Breast epithelium (tissue), 4 donors: ENCODE measurements around the gene GABARAP. TPM values are rescaled to one million over a fixed set of nuclear protein-coding genes. Genes with fewer than 3 reads are reported as not detected.
A peak's percentile ranks its signal among the peaks of the same experiment; 100 is the strongest.

Experiments
- DNase-seq, 2 donors: peaks; one replicate each; pipeline ENCODE4 v3.0.0-alpha.2; 2019; ENCODE audit warnings: low spot score in 2 of 2
- H3K27ac ChIP-seq, 2 donors: fragments of 200-600 bp; sonication (generic) in 1 of 2; one replicate each; pipeline ENCODE4 v1.5.1; 2016 to 2019; ENCODE audit warnings: mild to moderate bottlenecking in 1 of 2
- H3K27me3 ChIP-seq, 2 donors: fragments of 200-600 bp; sonication (generic) in 1 of 2; one replicate each; pipeline versions ENCODE4 v1.5.1 to v1.6.0; 2017 to 2019; ENCODE audit warnings: control low read depth in 1 of 2, mild to moderate bottlenecking in 1 of 2
- H3K36me3 ChIP-seq: fragments of 200-600 bp; one replicate; pipeline ENCODE4 v1.5.1; 2019
- H3K4me1 ChIP-seq, 2 donors: fragments of 200-600 bp; sonication (generic); one replicate each; pipeline ENCODE4 v1.5.1; 2016 to 2019; ENCODE audit warnings: control low read depth in 1 of 2
- H3K4me3 ChIP-seq, 3 donors: fragments of 200-600 bp; sonication (generic); 1 replicate in 2 of 3; 2 replicates in 1 of 3; pipeline ENCODE4 v1.5.1; 2016 to 2019; ENCODE audit warnings: mild to moderate bottlenecking in 3 of 3, moderate library complexity in 2 of 3
- H3K9me3 ChIP-seq, 2 donors: fragments of 200-600 bp; sonication (generic) in 1 of 2; one replicate each; pipeline ENCODE4 v1.5.1; 2016 to 2019; ENCODE audit warnings: control low read depth in 1 of 2
- CTCF ChIP-seq, 3 donors: fragments of 450-650 bp; IDR thresholded peaks; one replicate each; pipeline ENCODE4 v1.5.1; 2016 to 2017; ENCODE audit warnings: antibody characterized with exemption in 3 of 3, mild to moderate bottlenecking in 3 of 3, moderate library complexity in 3 of 3
- POLR2A ChIP-seq: fragments of 450-650 bp; IDR thresholded peaks from one replicate; pipeline ENCODE4 v1.6.1; 2016; ENCODE audit warnings: antibody characterized with exemption, mild to moderate bottlenecking, moderate library complexity
- POLR2AphosphoS5 ChIP-seq, 3 donors: sonication (generic); formaldehyde crosslinking; IDR thresholded peaks; one replicate each; pipeline ENCODE4 v1.6.1; 2017; ENCODE audit warnings: antibody characterized with exemption in 3 of 3
- intact Hi-C: fragments of 100-400 bp; cut with DNase I; formaldehyde crosslinking; loops from one replicate; pipeline ENCODE4 v1.15.1; 2023; ENCODE audit warnings: low total_unique reads
- total RNA-seq, 3 donors: library from RNA; depleted of rRNA; stranded (reverse); fragments of >200 nt; gene quantifications; one replicate each; pipeline ENCODE4 v1.1.0, GENCODE V29; 2016

GABARAP gene
- 100 to 1,000 TPM; 620 to 765 (median 631) TPM for total RNA-seq

GRCh38 chr17:7241783-7242716 is at the start of gene GABARAP:
TSS of gene GABARAP (minus strand) at chr17:7242449. CDS start at chr17:7242330, 119 bp downstream.
- intact Hi-C loops: no loop called here
- Histone ChIP-seq H3K4me1 (peaks cover 4 to 17% of the 10 kb centered on the region in 2 donors), H3K9me3 (no peaks in the 10 kb centered on the region), H3K27ac (peak within 1 kb of the TSS; percentile 99 to 100), H3K36me3 (no peaks in the 10 kb centered on the region), H3K27me3 (no peaks in the 10 kb centered on the region), H3K4me3 (peak within 1 kb of the TSS; percentile 85 to 89 (median 85))
- DNase-seq: peak; percentile 95 to 97
- TF ChIP-seq POLR2AphosphoS5 (IDR thresholded peaks at IDR 0.05) (peak; percentile 77 to 90 (median 78)), CTCF (IDR thresholded peaks at IDR 0.05) (peak in 2 of 3 donors; percentile 9 to 23), POLR2A (peak; percentile 87)

- Histone ChIP-seq H3K4me3 (no peak overlapping the region), H3K27ac (no peak overlapping the region), H3K9me3 (no peaks in the 10 kb centered on the region), H3K27me3 (no peaks in the 10 kb centered on the region), H3K36me3 (no peaks in the 10 kb centered on the region), H3K4me1 (no peaks in the 10 kb centered on the region)
- no peak for DNase-seq
- TF ChIP-seq CTCF (IDR thresholded peaks at IDR 0.05) (no peak), POLR2A (no peak), POLR2AphosphoS5 (IDR thresholded peaks at IDR 0.05) (no peak)
- intact Hi-C loops: no loop called here
These were observed 48.4 kb upstream of the GABARAP start for GRCh38 chr17:7290685-7291084.

GRCh38 chr17:7290166-7290565 is 47.9 kb upstream of the GABARAP start:
- DNase-seq: no peak
- Histone ChIP-seq H3K4me1 (no peaks in the 10 kb centered on the region), H3K27ac (no peak overlapping the region), H3K4me3 (no peak overlapping the region), H3K36me3 (no peaks in the 10 kb centered on the region), H3K27me3 (no peaks in the 10 kb centered on the region), H3K9me3 (no peaks in the 10 kb centered on the region)
- intact Hi-C loops: no loop called here
- TF ChIP-seq POLR2A: no peak
- TF ChIP-seq POLR2AphosphoS5 (IDR thresholded peaks at IDR 0.05): no peak
- TF ChIP-seq CTCF (IDR thresholded peaks at IDR 0.05): no peak

- Histone ChIP-seq H3K4me3 (no peak overlapping the region), H3K9me3 (no peaks in the 10 kb centered on the region), H3K36me3 (no peaks in the 10 kb centered on the region), H3K27me3 (no peaks in the 10 kb centered on the region), H3K4me1 (no peaks in the 10 kb centered on the region), H3K27ac (no peak overlapping the region)
- DNase-seq: no peak
- TF ChIP-seq POLR2AphosphoS5 (IDR thresholded peaks at IDR 0.05) (no peak), CTCF (IDR thresholded peaks at IDR 0.05) (no peak), POLR2A (no peak)
- intact Hi-C loops: no loop called here
These were observed 47.2 kb upstream of the GABARAP start for GRCh38 chr17:7289256-7290032.
